H4 (cell line): ENCODE data around the gene SLC25A13. TPM values are rescaled to one million over a fixed set of nuclear protein-coding genes. Genes with fewer than 3 reads are reported as not detected.

Experiments
- DNase-seq: peaks from one replicate; pipeline ENCODE4 v3.0.0-alpha.2; 2015; ENCODE audit warnings: low spot score
- total RNA-seq: library from RNA; depleted of rRNA; stranded (reverse); fragments of >200 nt; shearing (Covaris generic); gene quantifications from 2 replicates; pipeline ENCODE4 v1.2.3, GENCODE V29; 2014

SLC25A13 gene
- total RNA-seq, 1 experiment from 2014 or later = 61.1 TPM

DNA sequence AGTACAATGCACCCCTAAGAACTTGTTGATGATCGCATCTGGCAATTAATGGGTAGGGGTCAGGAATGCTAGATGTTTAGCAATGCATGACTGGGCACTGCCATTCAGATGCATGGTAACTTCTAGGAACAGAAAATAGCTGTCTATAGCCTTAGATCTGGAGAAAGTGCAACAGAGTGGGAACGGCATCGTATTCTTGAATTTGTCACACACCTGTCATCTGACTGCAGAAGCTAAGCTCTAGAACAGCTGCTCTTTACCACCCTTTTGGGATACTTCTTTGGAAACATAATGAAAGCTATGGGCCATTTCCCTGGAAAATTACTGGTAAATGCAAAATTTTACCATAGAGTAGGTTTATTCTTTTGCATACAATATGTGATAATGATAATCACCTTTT is 118.1 kb downstream of the SLC25A13 start:
- no peak for DNase-seq

DNA sequence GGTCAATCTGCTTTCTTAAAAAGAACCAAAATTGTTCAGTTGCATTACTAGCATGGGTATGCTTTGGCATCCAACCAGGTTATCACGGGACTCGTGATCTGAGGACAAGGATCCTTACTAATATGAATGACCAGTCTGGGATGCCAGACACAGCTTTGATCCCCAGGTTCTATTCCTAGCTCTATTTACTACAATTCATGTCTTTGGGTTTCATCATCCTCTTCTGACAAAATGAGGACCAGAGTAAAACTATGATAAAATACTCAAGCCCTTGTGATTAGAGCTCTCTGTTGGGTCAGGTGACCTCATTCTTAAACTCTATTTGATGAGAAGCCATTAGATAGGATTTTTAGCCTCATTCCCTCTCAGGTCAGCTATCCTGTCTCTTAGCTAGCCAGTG is 119.8 kb downstream of the SLC25A13 start:
- no peak for DNase-seq

DNA sequence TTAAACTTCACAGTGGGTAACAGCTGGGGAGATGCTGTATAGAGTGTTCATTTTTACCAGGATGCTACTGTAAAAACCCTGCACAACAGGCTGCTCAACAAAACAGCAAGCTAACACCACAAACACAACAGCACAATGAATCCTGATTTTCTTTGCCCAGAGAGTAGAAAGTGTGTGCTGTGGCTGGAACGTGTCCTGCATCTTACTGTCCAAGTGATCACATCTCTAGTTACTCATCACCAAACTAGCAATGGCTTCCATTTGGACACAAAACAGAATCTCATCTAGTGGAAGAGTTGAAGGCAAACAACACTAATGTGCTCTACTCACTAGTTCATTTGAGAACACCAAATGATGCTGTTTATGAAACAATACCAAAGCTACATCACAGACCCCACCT is 121.2 kb downstream of the SLC25A13 start:
- DNase-seq = no peak

DNA sequence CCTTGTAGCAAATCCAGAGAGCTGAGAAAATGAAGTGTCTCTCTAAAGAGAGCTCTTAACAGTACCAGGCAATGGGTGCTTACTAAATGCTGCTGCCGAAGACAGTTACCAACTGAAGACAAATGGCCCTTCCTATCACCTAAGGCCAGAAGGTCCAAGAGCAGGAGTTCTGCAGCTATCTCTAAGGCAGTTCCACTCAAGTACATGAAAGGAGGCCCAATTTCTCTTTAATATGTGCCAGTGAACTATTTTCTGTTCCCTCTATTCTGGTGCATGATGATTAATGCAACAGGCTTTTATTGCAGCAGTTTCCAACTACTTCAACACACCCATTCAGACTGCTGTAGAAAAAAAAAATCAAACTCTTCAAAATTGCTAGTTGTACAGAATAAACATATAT is 122.5 kb downstream of the SLC25A13 start:
- DNase-seq = no peak

DNA sequence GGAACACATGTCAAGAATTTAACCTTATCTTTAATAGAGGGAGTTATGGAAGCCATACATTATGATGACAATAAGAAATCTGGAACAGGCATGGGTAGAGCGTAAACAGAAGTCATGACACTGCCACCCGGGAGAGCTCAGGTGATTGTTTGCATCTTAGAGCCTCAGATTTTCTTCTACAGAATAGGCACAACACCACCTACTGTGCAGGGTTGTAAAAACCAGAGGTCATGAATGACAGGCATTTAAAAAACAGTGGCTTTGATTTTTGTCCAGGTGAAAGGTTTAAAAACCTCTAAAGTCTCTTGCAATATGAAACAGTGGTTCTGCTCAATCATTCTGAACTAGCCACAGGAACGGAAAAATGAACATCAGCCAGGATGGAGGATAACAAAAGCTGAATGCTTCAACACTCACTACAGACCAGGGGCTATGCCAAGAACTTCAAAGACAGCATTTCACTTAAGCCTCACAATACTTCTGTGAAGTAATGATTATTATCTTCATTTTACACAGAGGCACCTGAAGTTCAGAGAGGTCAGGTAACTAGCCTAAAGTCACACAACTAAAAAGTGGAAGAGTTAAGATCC is 123.8 kb downstream of the SLC25A13 start:
- no peak for DNase-seq

DNA sequence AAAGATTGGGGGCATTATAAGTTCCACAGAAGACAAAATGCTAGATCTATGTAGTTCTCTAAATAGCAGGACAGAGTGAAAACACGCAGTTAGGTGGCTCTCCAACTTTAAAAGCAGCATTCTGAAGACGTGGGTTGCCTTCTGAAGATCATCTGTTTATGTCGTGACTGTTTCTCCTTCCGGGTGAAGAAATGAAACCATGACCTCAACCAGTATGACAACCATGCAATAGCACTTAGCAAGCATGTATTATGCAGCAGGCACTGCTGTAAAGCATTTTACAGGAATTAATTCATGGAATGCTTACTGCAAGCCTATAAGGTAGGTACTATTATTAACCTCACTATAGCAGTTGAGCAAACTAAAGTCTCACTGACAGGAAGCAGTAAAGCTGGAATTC is 125.2 kb downstream of the SLC25A13 start:
- no peak for DNase-seq

DNA sequence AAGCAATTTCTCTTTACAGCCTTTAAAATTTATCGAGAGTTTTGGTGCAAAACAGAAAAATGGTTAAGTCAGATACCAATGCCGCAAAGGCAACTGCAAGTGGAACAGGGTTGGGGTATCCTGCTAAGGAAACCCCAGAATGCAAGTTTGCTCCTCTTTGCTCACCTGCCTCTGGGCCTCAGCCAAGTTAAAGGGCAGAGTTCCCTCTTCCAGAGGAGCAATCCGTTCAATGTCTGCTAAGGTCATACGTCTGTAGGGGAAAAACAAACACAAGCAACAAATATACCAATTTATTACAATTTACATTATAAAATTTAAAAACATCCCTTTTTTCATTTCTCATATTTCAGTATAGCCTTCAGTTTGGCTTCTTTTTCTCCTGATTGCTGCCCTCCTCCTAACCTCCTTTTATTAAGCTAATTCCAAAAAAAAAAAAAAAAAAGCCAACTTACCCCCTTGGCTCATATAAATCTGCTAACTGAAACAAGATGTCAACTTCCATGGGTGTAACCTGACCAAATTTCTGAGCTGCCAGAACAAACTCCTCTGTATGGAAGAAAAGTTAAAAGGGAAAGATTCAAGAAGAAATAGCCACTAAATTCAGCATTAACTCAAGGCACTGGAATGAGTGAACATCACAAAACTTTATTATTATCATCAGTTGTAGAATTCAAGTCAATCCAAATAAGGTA is 132.6 kb downstream of the SLC25A13 start:
- no peak for DNase-seq

DNA sequence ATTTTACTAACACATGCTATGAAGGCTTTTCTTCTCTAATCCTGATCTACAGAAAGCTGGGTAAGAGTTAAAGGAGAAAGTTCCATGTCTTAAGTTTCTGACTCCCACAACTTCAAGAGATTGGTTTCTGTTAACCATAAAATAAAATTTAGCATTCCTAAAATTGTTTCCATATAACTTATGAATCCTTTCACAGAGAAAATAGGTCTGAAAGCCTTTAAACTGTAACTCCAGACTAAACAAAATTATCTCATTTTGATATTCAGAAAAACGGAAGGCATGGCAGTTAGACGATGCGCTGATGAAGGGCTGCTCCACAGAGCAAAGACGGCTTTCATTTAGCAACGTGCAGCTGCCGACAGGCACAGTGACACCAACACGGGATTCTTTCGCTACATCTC is 133.3 kb downstream of the SLC25A13 start:
- DNase-seq = no peak

DNA sequence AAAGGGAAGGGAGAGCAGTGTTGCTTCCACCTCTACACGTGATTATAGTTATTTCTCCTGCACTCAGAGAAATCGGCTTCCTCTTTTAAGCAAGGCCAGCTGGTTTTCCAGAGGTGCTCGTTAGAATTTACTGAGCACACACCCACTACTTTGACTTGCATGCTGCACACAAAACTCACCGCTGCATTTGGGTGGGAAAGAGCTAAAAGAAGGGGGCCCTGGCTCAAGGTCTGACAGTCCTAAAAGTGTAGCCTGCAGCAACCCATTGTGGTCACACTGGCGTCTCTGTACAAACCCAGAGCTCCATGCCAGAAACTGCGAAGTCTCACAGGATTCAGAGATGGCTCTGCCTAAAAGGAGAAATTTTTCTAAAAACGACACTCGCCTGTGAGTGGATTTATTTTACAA is 133.7 kb downstream of the SLC25A13 start:
- DNase-seq = no peak

DNA sequence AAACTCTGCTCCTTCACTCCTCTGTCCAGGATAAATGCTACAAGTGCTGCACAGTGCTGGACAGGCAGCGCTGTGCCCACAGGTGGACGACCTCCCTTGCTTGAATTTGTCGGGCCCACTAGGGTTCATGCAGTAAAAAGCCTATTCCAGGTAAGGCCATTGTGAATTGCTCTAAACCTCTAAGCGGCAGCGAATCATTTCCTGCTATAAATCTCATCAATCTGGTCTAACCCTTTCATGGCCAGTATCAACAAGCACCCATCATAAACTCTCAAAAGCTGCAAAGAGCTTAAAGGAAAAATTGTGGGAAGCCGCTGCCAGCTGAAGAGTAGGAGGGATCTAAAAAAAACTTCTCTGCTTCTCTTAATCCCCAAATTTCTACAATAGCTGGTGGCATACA is 134.2 kb downstream of the SLC25A13 start:
- DNase-seq = no peak

DNA sequence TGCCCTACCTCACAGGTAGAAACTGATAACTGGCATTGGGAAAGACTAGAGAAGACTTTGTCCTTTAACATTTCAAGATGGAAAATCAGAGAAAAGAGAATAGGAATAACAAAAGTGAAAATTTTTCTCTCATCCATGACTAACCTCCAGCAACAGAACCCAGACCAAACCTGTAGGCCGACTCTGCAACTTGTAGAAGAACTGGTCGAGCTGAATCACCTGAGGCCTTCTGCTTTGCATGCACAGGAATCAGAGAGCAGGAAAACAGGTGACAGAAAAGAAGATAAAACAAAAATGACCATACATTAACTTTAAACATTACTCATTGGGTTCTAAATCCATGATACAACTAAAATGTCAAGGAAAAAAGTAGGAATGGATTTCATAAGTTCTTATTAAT is 137.1 kb downstream of the SLC25A13 start:
- DNase-seq = no peak

DNA sequence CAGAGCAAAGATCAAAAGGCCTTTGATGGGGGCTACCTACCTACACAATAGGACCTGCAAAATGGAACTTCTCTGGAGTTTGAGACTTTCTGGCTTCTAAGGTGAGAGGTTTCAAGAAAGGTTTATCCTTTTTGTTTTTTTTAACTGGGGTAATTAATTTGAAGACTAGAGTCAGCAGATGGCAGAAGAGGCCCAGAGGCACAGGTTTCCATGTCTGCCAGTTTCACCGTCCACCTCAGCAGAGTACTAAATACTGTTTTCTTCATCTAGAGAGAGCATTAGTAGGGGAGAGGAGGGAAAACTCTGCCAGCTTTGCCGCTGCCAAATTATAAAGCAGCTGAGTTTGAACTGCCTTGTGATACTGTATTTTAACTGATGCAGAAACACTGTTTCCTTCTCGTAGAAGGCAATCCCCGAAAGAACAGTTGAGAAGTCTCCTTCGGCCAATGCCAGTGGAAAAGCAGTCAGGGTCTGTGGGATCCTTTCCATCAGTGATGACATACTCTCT is 138.7 kb downstream of the SLC25A13 start:
- DNase-seq = no peak

DNA sequence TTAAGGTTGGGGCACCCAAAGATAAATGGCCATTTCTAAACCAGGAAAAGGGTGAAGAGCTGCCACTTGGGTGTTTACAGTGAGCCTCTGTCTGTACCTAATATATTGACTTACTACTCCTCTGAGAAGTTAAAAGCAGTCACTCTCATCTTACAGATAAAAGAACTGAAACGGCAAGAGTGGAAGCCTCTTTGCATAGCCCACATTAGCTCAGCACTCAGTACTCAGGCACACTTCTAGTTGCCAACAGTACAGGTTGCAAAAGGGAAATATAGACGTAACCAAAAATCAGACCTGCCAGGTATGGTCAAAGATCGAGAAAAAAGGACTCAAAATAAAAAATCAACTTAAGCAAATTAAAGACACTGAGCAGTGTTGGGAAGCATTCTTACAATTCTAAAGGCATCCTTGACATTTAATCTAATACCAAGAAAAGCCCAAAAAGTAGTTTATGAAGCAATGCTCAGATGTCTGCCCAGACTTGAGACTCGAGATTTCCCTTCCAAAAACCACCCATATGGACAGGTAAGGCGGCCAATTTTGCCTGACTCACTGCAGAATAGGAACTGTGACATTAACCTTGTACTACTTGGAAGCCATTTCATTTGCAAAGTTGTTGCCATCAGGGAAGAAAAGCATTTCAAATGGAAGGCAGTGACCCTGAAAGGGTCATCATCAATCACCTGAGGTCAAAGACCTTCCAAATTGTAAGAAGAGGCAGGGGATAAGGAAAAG is 139.3 kb downstream of the SLC25A13 start:
- no peak for DNase-seq

DNA sequence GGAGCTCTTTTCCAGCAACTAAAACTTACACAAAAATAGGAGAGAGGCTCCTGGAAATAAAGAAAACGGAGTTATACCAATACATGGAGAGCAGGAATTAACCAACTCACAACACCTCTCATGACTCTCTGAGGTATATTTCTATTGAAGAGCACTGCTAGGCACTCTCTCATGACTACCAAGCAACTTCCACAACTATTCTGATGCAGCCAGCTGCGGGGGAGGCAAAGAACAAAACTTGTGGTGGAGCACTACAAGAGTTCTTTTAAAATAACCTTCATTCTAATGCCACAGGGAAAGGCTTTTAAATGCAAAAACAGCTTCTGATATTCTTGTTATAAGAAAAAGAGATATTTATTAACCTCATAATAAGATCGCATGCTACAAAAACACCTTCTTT is 140.7 kb downstream of the SLC25A13 start:
- DNase-seq = no peak

DNA sequence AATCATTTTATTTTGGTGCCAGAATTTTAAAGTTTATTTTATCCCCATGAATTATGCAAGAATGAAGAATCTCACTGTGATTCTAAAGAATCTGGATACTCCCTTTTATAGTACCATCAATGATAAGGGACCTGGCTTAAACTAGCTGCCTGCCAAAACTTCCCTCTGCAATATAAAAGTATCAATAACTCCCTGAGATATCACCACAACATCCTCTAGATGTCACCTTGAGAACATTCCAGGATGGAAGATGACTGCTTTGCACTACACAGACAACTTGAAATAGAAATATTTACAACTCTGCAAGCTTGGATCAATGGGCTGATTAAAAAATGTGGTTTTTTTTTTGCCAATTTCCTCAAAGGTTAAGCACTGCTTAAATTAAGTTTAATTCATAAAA is 142.1 kb downstream of the SLC25A13 start:
- DNase-seq = no peak

DNA sequence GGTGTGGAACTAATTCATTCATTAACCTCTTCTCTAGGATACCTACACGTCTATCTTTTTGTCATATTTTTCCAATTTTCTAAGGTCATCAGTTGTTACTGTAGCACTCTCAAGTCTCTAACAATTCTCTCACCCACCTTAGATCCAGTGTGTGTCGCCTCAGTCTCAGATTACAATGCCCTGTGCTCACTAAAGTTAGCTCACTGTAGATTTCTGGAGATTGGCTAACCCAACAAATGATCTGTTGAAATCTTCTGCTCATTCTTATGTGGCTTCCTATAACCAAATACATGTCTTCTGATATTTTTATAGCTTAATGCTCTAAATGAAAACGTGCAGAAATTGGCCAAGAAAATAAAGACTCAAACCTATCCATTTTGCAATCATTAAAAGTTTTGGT is 142.6 kb downstream of the SLC25A13 start:
- DNase-seq = no peak

DNA sequence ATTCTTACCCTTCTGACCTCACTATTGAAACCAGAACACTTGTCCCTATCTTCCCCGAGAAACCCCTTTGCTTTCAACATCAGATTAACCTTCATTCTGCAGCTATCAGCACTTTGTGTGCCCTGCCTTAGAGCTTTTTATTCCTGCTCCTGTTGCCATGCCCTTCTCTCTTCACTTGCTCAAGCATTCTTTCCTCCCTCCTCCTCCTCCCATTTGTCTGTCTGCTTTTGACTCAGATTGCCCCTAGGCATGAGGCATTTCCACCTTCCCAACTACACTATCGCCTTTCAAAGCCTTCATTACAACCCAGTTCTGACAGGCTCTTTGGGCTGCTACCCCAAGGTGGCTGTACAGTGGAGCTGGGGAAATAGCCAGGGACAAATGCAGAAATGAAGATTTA is 143.3 kb downstream of the SLC25A13 start:
- DNase-seq = no peak

DNA sequence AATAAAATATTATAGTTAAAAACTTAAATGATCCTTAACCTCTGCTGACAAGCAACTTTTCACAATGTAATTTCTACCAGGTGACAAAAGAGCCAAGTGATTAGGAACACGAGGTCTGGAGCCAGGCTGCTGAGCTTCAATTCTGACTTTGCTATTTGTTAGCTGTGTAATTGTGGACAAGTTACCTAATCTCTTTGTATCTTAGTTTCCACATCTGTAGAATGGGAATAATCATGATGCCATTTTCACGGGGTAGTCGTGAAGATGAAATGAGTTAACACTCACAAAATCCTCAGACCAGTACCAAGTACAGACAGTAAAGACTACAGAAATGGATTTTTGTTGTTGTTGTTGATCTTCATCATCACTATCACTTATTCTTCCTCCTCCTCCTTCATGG is 144.5 kb downstream of the SLC25A13 start:
- no peak for DNase-seq

DNA sequence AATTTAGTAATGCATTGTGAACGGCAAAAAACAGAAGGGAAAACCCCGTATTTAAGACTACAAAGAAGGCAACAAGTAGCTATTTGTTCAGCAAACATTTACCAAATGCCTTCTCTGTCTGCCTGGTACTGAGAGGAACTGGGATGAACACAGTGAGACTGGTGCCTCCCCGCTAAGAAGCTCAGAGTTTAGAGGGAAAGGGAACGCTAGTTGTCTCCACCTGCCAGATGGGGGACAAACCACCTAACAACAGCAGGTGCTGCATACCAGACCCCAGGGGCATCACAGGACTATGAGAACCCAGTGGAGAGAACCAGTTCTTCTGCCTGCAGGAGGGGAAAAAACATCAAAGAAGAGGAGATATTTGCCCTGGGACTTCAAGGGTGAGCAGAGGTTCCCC is 147.1 kb downstream of the SLC25A13 start:
- DNase-seq = no peak

DNA sequence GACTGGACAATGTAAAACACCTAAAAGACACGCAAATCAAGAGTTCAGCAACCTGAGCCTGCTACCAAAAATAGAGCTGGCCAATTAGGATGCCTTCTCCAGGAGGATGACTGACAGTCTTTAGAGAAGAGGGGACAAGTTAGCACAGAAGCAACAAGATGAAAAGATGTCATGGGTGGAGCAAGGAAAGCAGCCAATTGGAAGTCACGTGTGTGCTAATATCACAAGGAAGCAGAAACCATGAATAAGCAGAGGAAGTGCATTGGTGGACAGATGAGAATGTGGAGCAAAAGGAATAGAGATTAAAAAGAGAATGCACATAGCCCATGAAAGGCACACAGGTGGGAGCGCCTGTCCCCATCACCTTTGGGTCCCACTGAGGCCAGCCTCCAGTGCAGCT is 148.1 kb downstream of the SLC25A13 start:
- DNase-seq = no peak

DNA sequence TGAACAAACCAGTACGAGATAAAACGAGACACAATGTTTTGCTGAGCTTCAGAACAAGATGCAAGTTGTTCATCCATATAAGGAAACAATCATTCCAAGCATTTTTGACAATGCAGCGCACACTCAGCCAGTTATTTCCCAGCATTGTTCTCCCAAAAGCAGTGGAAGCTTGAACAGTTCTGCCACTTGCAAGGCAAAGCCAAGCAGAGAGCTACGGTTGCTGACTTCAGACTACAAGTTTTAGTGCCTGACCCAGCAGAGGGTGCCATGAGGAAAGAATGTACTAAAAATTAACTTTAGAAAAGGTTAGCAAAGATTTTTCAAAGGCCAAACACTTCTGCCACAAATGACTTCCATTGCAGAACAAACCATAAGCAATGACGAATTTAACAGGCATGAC is 152.5 kb downstream of the SLC25A13 start:
- DNase-seq = no peak

DNA sequence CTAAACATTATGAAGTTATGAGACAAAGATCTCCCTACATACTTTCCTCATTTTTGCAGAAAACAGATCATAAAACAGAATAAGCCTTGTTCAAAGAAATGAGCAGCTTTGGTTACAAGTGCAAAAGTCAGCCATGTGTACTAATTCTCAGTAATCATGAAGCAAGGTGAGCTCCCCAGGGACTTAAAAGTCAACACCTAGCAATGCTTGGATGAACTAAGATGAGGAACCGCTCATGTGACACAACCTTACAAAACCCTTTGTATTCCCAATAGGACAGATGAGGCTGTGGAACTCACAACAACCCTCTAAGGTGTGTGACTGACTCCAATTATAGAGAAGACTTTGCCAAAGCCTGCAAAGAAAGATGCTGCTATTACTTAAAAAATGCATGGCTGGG is 154.5 kb downstream of the SLC25A13 start:
- DNase-seq = no peak

DNA sequence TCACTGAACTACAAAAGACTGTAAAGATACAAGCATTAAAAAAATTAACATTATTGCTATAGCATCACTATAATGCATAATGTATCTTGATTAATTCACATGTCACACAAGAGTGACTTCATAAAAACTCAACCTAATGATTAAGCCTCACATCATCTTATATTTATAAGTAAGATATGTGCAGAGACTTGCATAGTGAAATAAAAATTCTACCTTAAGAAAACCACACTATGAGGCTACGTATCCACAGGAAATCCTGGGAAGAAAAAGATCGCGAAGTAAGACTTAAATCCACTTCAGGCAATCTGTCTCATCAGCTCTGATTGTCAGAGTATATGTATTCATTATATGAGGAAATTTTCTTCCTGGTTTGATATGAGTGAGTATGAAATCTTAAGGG is 160.0 kb downstream of the SLC25A13 start:
- no peak for DNase-seq
